Cerebellar nuclear complex (tissue), 1 donor: Measurements from ENCODE around the gene SHISA5.

ENCODE experiments used
- DNase-seq, 2 experiments: peaks; one replicate each; lab custom pipeline; 2025; lab: John Stamatoyannopoulos, UW

Gene SHISA5

DNA sequence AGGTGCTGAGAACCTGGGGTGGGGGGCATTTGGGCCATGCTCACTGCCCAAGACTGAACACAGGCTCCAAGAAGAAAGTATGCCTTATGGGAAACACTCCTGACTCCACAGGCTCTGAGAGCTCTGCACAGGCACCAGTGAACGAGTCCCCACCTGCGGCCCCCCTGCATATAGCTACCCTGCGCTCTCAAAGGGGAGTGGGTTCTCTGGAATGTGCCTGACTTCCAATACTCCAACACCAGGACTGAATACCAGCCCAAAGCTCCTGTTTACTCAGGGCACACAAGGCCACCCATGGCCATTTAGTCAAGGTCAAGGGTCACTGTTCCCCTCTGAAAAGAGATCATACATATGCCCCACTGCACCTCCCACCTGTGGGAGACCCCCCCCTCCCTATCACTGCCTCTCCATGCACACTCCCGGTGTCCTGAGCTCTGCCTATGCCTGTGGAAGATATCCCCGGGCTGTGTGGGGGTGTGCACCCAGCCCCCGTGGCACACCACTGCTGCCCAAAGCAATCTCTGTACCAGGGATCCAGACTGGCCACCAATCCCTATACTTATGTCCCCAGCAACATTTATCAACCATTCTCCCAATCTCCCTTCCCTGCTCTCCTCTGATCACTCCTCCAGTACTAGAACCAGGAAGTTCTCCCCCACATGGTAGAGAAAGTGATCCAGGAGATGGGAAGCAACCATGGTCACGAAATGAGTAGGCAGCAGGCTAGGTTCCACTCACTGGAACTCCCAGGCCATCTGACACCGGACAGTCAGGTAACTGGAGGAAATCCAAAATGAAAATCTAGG, 72.5 kb downstream of the SHISA5 start:
- no peak for DNase-seq

DNA sequence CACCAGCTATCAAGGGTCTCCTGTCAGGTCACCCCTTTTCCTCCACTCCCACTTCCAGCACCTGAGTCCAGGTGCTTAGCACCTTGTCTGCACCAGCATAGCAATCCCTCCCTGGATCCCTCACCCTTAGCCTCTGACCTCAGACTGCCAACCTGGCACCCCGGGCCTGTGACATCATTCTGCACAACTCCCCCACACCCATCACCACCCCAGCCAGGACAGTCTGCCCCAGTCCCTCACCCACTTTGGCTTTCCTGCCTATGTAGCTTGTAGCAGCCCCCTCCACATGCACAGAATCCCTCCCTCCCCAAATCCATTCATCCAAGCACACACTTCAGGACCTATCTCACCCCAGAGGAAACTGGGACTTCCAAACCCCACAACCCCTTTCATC, 73.3 kb downstream of the SHISA5 start:
- no peak for DNase-seq

- DNase-seq = no peak
Measured at GRCh38 chr3:48429960-48430707, 73.8 kb downstream of the SHISA5 start, which contains the start of gene PLXNB1. Gene PLXNB1 (minus strand): TSS chr3:48430086. CDS start chr3:48424611, 5,475 bp downstream.

- no peak for DNase-seq
Measured at GRCh38 chr3:48429317-48429959, 74.5 kb downstream of the SHISA5 start.

GRCh38 chr3:48428572-48429316, 75.2 kb downstream of the SHISA5 start:
- no peak for DNase-seq

DNA sequence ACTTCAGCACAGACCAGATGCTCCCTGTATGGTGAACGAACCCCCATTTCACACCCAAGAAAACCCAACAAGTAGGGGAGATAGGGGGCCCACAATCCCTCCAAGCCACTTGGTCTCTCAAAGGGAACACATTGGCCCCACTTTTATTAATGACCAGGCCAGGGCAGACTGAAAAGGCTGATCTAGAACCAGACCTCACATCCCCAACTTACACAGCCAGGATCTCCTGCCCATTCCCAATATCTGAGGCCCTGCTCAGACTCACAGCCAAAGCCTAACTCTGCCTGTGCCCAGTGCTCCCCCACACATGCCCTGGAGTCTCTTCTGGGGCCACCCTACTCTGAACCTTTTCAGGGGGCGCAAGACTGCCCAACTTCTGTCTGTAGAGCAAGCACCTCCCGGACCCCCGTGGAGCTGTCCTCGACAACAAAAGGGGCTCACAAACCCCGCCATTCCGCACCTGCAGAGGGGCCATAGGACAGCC, 75.8 kb downstream of the SHISA5 start:
- DNase-seq = no peak

DNA sequence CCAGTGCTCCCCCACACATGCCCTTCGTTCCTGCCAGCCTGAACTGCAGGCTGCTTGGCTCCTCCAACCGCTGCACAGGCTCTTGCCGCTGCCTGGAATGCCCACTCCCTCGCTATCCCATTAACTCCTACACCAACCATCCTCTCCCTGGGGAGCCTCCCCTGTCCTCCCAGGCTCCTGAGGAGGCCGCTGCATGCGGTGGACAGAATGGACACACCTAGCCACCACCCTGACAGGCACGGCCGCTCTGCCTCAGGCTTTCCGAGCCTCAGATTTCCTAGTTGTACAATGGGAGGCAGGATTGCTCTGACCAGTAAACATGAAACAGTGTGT, 76.4 kb downstream of the SHISA5 start:
- DNase-seq = no peak

DNA sequence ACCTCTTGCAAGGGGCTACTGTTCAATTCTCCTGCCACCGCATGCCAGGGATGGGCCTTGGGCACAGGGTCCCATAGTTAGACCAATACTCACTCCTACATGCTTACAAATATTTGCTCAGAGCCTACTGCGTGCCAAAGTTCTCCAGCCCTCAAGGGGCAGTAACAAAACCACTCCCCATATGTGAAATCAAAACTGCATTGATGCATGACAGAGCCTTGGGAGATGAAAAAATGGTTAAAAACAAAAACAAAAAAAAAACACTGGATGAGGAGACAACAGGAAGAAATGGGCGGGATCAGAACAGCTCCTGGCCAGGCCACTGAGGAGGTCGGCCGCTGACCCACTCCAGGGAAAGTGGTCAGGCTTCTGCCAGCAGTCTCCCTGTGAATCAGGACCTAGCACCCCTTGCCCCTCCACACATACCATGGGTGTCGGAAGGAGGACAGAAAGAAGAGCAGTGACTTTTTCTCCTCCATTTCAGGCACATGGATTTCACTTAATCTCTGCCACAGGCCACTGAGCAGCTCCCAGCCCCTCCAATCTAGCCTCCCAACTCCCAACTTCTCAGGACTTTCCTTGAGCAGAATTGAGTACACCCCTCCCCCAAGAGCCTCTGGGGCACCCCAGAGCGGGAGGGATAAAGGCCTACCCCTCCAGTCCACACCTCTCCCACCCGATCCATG, 76.9 kb downstream of the SHISA5 start:
- no peak for DNase-seq

- DNase-seq = no peak
Measured at GRCh38 chr3:48426401-48426909, 77.5 kb downstream of the SHISA5 start.

GRCh38 chr3:48425281-48425812, 78.6 kb downstream of the SHISA5 start:
- DNase-seq = no peak

- DNase-seq = no peak
Measured at GRCh38 chr3:48423883-48424695, 79.9 kb downstream of the SHISA5 start.

- no peak for DNase-seq
Measured at GRCh38 chr3:48423241-48423882, 80.6 kb downstream of the SHISA5 start.

GRCh38 chr3:48422681-48423080, 81.3 kb downstream of the SHISA5 start:
- DNase-seq = no peak

- DNase-seq = no peak
Measured at GRCh38 chr3:48422272-48422671, 81.7 kb downstream of the SHISA5 start.

DNA sequence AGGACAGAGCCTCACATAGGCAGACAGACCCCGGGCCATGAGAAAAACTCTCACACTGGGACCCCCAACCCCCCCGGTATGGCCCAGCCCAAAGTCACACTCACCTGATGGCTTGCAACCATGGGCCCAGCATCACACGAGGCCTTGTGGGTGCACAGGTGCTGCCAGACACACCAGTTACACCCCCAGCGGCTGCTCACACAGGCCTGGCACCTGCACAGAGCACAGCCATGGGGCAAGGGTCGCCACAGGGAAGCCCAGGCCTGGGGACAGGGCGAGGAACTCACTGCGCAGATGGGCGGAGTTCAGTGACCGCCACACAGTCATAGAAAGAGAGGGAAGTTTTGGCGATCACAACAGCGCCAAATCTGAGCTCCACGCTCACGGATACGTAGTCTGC, 83.4 kb downstream of the SHISA5 start:
- no peak for DNase-seq

DNA sequence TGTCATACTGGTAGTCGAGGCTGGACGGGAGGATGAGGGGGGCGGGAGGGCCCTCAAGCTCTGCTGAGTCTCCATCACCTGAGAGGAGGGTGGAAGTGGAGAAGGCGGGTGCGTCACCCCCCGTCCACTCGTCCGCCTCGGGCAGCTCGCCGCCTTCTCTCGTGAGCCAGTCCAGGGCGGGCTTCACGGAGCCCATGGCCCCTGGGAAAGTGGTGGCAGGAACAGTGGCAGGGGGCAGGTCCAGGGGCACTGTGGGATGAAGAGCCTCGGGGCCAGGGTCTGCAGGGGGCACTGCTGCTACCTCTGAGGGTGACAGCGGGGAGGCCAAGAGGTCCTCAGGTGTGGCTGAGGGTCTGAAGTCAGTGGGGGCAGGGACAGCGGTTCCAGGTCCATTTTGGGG, 84.4 kb downstream of the SHISA5 start:
- DNase-seq = no peak

- DNase-seq = no peak
Measured at GRCh38 chr3:48419149-48419548, 84.8 kb downstream of the SHISA5 start.

DNA sequence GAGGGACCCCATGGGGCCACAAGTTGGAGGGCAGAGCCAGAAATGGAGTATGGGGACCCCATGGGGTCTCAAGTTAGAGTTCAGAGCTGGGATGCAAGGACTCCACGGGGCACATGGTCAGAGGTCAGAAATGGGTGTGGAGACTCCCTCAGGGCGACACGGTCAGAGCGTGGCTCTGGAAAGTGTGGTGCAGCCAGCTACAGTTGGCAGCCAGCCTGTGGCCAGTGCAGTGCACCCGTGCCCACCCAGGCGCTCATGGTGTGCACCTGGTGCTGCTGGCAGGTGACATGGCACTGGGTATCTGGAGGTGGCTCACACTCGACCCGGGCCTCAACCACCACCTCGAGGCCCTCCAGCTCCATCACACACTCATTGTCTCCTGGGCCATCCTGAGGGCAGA, 85.3 kb downstream of the SHISA5 start:
- no peak for DNase-seq

- DNase-seq = no peak
Measured at GRCh38 chr3:48418140-48418539, 85.8 kb downstream of the SHISA5 start.
